ENCODE results near the gene ASZ1.

The ASZ1 gene

GRCh38 chr7:117375380-117375779 lies 51.9 kb downstream of the ASZ1 start:
- no peak for TF ChIP-seq CTCF (IDR thresholded peaks at IDR 0.05; ENCODE audit: low read depth, low read length, missing control alignments)
- H3K4me3 ChIP-seq (ENCODE audit: low read depth, low read length): no peak overlapping the region
- DNase-seq (ENCODE audit: low read depth): no peak

- TF ChIP-seq CTCF (IDR thresholded peaks at IDR 0.05; ENCODE audit: low read depth, low read length, missing control alignments): no peak
- DNase-seq (ENCODE audit: low read depth): no peak
- no peak overlapping the region for H3K4me3 ChIP-seq (ENCODE audit: low read depth, low read length)
These were observed 55.2 kb downstream of the ASZ1 start for GRCh38 chr7:117372073-117372472.

GRCh38 chr7:117364339-117365080 lies 62.8 kb downstream of the ASZ1 start:
- H3K4me3 ChIP-seq (ENCODE audit: low read depth, low read length): no peak overlapping the region
- no peak for DNase-seq (ENCODE audit: low read depth)
- no peak for TF ChIP-seq CTCF (IDR thresholded peaks at IDR 0.05; ENCODE audit: low read depth, low read length, missing control alignments)

- TF ChIP-seq CTCF (IDR thresholded peaks at IDR 0.05; ENCODE audit: low read depth, low read length, missing control alignments): no peak
- H3K4me3 ChIP-seq (ENCODE audit: low read depth, low read length): no peak overlapping the region
- DNase-seq (ENCODE audit: low read depth): no peak
These were observed 64.9 kb downstream of the ASZ1 start for GRCh38 chr7:117362294-117362888.

GRCh38 chr7:117350027-117350426 lies 77.3 kb downstream of the ASZ1 start:
- TF ChIP-seq CTCF (IDR thresholded peaks at IDR 0.05; ENCODE audit: low read depth, low read length, missing control alignments): no peak

GRCh38 chr7:117349570-117349969 lies 77.7 kb downstream of the ASZ1 start:
- TF ChIP-seq CTCF (IDR thresholded peaks at IDR 0.05; ENCODE audit: low read depth, low read length, missing control alignments): no peak

More at GRCh38 chr7:117350027-117350426, 77.3 kb downstream of the ASZ1 start:
- DNase-seq (ENCODE audit: low read depth): no peak
- no peak overlapping the region for H3K4me3 ChIP-seq (ENCODE audit: low read depth, low read length)

More at GRCh38 chr7:117349570-117349969, 77.7 kb downstream of the ASZ1 start:
- no peak for DNase-seq (ENCODE audit: low read depth)
- no peak overlapping the region for H3K4me3 ChIP-seq (ENCODE audit: low read depth, low read length)

Measured in GM12864 (cell line).